ENCODE results near the gene SPSB4. TPM values are rescaled to one million over a fixed set of nuclear protein-coding genes. Genes with fewer than 3 reads are reported as not detected.

Gene SPSB4
- total and polyA plus RNA-seq, 4 donors, result 0.19 to 1.9 (median 0.87) TPM

DNA sequence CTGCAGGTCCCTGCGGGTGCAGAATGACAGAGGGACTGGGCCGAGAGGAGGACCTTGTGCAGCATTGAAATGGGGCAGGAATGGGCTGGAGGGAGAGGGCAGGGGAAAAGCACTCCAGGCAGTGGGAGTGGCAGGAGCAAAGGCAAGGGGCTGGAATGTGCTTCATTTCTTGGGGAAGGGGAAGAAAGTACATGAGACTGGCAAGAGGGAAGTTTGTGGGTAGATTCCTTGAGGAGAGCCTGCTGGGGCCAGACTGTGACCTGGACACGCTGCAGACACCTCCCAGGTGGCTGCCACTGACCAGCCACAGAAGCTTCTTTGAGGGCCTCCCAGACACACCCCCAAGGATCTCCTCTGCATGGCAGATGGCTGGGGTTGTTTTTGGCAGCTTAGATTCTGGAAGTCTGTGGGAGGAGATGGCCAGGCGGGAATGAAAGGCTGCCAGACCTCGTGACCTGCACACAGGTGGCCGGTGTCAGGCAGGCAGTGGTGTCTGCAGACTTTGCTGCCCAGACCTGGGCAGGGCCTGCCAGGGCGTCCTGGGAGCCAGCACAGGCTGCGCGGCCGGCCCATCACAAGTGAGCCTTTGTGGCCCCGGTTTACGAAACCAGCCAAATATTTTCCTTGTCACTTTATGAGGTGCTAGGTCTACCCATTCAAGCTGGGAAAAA, 53.1 kb downstream of the SPSB4 start:
- H3K9me3 ChIP-seq (ENCODE audit: control insufficient read depth in 4 of 4, low read length in 3 of 4), result peaks cover 0 to 4% (median 0%) of the 10 kb centered on the region in 4 donors
- no peak for TF ChIP-seq FOXA1 (IDR thresholded peaks at IDR 0.05)
- TF ChIP-seq HNF4A (conservative IDR thresholded peaks at IDR 0.05), result no peak
- TF ChIP-seq, protein P1, sequence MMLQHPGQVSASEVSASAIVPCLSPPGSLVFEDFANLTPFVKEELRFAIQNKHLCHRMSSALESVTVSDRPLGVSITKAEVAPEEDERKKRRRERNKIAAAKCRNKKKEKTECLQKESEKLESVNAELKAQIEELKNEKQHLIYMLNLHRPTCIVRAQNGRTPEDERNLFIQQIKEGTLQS (IDR thresholded peaks at IDR 0.05), result no peak
- no peak for TF ChIP-seq TAF1 (conservative IDR thresholded peaks at IDR 0.05)
- TF ChIP-seq, protein P2, sequence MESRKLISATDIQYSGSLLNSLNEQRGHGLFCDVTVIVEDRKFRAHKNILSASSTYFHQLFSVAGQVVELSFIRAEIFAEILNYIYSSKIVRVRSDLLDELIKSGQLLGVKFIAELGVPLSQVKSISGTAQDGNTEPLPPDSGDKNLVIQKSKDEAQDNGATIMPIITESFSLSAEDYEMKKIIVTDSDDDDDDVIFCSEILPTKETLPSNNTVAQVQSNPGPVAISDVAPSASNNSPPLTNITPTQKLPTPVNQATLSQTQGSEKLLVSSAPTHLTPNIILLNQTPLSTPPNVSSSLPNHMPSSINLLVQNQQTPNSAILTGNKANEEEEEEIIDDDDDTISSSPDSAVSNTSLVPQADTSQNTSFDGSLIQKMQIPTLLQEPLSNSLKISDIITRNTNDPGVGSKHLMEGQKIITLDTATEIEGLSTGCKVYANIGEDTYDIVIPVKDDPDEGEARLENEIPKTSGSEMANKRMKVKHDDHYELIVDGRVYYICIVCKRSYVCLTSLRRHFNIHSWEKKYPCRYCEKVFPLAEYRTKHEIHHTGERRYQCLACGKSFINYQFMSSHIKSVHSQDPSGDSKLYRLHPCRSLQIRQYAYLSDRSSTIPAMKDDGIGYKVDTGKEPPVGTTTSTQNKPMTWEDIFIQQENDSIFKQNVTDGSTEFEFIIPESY (IDR thresholded peaks at IDR 0.05), result no peak
- TF ChIP-seq FOXA2 (IDR thresholded peaks at IDR 0.05), result no peak
- TF ChIP-seq HNF4G (IDR thresholded peaks at IDR 0.05), result no peak
- TF ChIP-seq RAD21 (IDR thresholded peaks at IDR 0.05), result no peak
- no peak for TF ChIP-seq YY1 (IDR thresholded peaks at IDR 0.05)
- TF ChIP-seq, protein P3, sequence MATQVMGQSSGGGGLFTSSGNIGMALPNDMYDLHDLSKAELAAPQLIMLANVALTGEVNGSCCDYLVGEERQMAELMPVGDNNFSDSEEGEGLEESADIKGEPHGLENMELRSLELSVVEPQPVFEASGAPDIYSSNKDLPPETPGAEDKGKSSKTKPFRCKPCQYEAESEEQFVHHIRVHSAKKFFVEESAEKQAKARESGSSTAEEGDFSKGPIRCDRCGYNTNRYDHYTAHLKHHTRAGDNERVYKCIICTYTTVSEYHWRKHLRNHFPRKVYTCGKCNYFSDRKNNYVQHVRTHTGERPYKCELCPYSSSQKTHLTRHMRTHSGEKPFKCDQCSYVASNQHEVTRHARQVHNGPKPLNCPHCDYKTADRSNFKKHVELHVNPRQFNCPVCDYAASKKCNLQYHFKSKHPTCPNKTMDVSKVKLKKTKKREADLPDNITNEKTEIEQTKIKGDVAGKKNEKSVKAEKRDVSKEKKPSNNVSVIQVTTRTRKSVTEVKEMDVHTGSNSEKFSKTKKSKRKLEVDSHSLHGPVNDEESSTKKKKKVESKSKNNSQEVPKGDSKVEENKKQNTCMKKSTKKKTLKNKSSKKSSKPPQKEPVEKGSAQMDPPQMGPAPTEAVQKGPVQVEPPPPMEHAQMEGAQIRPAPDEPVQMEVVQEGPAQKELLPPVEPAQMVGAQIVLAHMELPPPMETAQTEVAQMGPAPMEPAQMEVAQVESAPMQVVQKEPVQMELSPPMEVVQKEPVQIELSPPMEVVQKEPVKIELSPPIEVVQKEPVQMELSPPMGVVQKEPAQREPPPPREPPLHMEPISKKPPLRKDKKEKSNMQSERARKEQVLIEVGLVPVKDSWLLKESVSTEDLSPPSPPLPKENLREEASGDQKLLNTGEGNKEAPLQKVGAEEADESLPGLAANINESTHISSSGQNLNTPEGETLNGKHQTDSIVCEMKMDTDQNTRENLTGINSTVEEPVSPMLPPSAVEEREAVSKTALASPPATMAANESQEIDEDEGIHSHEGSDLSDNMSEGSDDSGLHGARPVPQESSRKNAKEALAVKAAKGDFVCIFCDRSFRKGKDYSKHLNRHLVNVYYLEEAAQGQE (IDR thresholded peaks at IDR 0.05), result no peak
- no peak for TF ChIP-seq EGR1 (IDR thresholded peaks at IDR 0.05; ENCODE audit: low read depth in 2 of 2)
- TF ChIP-seq, protein P4, sequence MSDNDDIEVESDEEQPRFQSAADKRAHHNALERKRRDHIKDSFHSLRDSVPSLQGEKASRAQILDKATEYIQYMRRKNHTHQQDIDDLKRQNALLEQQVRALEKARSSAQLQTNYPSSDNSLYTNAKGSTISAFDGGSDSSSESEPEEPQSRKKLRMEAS (IDR thresholded peaks at IDR 0.05), result no peak
- TF ChIP-seq, protein P5, sequence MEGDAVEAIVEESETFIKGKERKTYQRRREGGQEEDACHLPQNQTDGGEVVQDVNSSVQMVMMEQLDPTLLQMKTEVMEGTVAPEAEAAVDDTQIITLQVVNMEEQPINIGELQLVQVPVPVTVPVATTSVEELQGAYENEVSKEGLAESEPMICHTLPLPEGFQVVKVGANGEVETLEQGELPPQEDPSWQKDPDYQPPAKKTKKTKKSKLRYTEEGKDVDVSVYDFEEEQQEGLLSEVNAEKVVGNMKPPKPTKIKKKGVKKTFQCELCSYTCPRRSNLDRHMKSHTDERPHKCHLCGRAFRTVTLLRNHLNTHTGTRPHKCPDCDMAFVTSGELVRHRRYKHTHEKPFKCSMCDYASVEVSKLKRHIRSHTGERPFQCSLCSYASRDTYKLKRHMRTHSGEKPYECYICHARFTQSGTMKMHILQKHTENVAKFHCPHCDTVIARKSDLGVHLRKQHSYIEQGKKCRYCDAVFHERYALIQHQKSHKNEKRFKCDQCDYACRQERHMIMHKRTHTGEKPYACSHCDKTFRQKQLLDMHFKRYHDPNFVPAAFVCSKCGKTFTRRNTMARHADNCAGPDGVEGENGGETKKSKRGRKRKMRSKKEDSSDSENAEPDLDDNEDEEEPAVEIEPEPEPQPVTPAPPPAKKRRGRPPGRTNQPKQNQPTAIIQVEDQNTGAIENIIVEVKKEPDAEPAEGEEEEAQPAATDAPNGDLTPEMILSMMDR (IDR thresholded peaks at IDR 0.05; ENCODE audit: low read depth, low read length, missing input control), result no peak
- TF ChIP-seq NR2F2 (IDR thresholded peaks at IDR 0.05), result no peak
- TF ChIP-seq SP1 (IDR thresholded peaks at IDR 0.05), result no peak
- no peaks in the 10 kb centered on the region for H3K27me3 ChIP-seq (ENCODE audit: control insufficient read depth in 4 of 4, insufficient read depth in 4 of 4, low read length in 3 of 4)
- 73% methylated on average over 12 of the region's 12 CpGs for WGBS
- H3K9ac ChIP-seq (ENCODE audit: low read depth in 1 of 2, low read length in 2 of 2), result no peak overlapping the region
- no peaks in the 10 kb centered on the region for H3K4me1 ChIP-seq (ENCODE audit: control insufficient read depth in 4 of 4, insufficient read depth in 4 of 4, low read length in 3 of 4)
- no peaks in the 10 kb centered on the region for H3K36me3 ChIP-seq (ENCODE audit: control insufficient read depth in 4 of 4, insufficient read depth in 3 of 4, low read depth in 1 of 4, low read length in 3 of 4)
- no peak for DNase-seq (ENCODE audit: low spot score)
- H3K27ac ChIP-seq (ENCODE audit: low read depth in 1 of 2, low read length in 2 of 2), result no peak overlapping the region
- no peak overlapping the region for H3K4me3 ChIP-seq (ENCODE audit: low read depth in 1 of 3, low read length in 3 of 3)

All from liver (tissue), 9 donors.